PC-9 (cell line): Measurements from ENCODE around the gene SYPL1. TPM values are rescaled to one million over a fixed set of nuclear protein-coding genes. Genes with fewer than 3 reads are reported as not detected.

ENCODE experiments used
- BruUV-seq: library from RNA; stranded (reverse); fragments of 400-500 nt; replicated peaks from 2 replicates; lab custom pipeline; 2021; lab: Mats Ljungman, UMichigan
- CTCF ChIA-PET: fragments of 300-600 bp; sonication (Branson Sonifier 250); formaldehyde crosslinking; loops from one replicate; lab custom pipeline; 2022; ENCODE audit warnings: antibody characterized with exemption; lab: Charles Lee
- POLR2A ChIA-PET: fragments of 300-600 bp; sonication (Branson Sonifier 250); formaldehyde crosslinking; loops from one replicate; lab custom pipeline; 2022; ENCODE audit warnings: antibody characterized with exemption; ENCODE audit not compliant: unreplicated experiment; lab: Charles Lee
- DNase-seq, 2 experiments: peaks; one replicate each; pipeline versions ENCODE4 v3.0.0 to v3.0.0-alpha.2; 2015 to 2022; ENCODE audit warnings: mixed read lengths in 1 of 2
- H2AFZ ChIP-seq: fragments of 200-600 bp; sonication (generic); 2 replicates; pipeline ENCODE4 v1.8.1; 2017; ENCODE audit warnings: antibody characterized with exemption
- H3F3A ChIP-seq: fragments of 200-600 bp; sonication (generic); 2 replicates; pipeline ENCODE4 v1.8.1; 2017; ENCODE audit warnings: antibody characterized with exemption, mild to moderate bottlenecking, low read depth; ENCODE audit not compliant: insufficient read depth
- H3K27ac ChIP-seq: fragments of 200-600 bp; sonication (generic); 2 replicates; pipeline ENCODE4 v1.6.1; 2016; ENCODE audit warnings: mixed run types
- H3K27me3 ChIP-seq: fragments of 200-600 bp; sonication (generic); 2 replicates; pipeline ENCODE4 v1.6.1; 2016; ENCODE audit warnings: low read depth, mixed run types; ENCODE audit not compliant: insufficient read depth
- H3K36me3 ChIP-seq: fragments of 200-600 bp; sonication (generic); 2 replicates; pipeline ENCODE4 v1.6.1; 2016; ENCODE audit warnings: low read depth, mixed run types
- H3K4me1 ChIP-seq: fragments of 200-600 bp; sonication (generic); replicated peaks from 2 replicates; pipeline ENCODE4 v1.6.1; 2016; ENCODE audit warnings: mixed run types; ENCODE audit not compliant: insufficient read depth
- H3K4me2 ChIP-seq: fragments of 200-600 bp; sonication (generic); 2 replicates; pipeline ENCODE4 v1.6.1; 2017; ENCODE audit warnings: mixed run types
- H3K4me3 ChIP-seq: fragments of 200-600 bp; sonication (generic); 2 replicates; pipeline ENCODE4 v1.6.1; 2016; ENCODE audit warnings: mixed run types
- H3K79me2 ChIP-seq: fragments of 200-600 bp; sonication (generic); 2 replicates; pipeline ENCODE4 v1.6.1; 2017; ENCODE audit warnings: low read depth, mixed run types
- H3K9me2 ChIP-seq: fragments of 200-600 bp; sonication (generic); 2 replicates; pipeline ENCODE4 v1.8.1; 2017; ENCODE audit warnings: mild to moderate bottlenecking; ENCODE audit not compliant: insufficient read depth
- H3K9me3 ChIP-seq: fragments of 200-600 bp; sonication (generic); 2 replicates; pipeline ENCODE4 v1.8.1; 2016; ENCODE audit warnings: low read depth; ENCODE audit not compliant: insufficient read depth
- H4K20me1 ChIP-seq: fragments of 200-600 bp; sonication (generic); 2 replicates; pipeline ENCODE4 v1.8.1; 2017; ENCODE audit not compliant: insufficient read depth
- CTCF ChIP-seq: fragments of 200-600 bp; sonication (generic); conservative IDR thresholded peaks from 2 replicates; pipeline ENCODE4 v1.6.1; 2017; ENCODE audit warnings: mixed run types, antibody characterized with exemption, mild to moderate bottlenecking, moderate library complexity
- EZH2 ChIP-seq: fragments of 200-600 bp; sonication (generic); IDR thresholded peaks from 2 replicates; pipeline ENCODE4 v1.8.0; 2017; ENCODE audit warnings: antibody characterized with exemption, low read depth
- intact Hi-C: fragments of 100-400 bp; cut with micrococcal nuclease; formaldehyde crosslinking; loops from one replicate; pipeline ENCODE4 v1.10.0; 2022; ENCODE audit not compliant: unreplicated experiment
- total RNA-seq: library from RNA; stranded (reverse); gene quantifications from 2 replicates; pipeline ENCODE4 v1.2.3, GENCODE V29; 2021

Gene SYPL1
- total RNA-seq, 1 experiment from 2014 or later: 102 TPM

GRCh38 chr7:106111655-106112117 is 426 bp downstream of the SYPL1 start:
- Histone ChIP-seq H3K36me3 (0 out of 2 replicates have a peak, but pooled peaks cover 11% of the 10 kb centered on the region), H3K9me3 (no peaks in the 10 kb centered on the region), H3K27ac (peak overlapping the region; percentile 86), H2AFZ (peak overlapping the region; percentile 77), H3K79me2 (peaks cover 49% of the 10 kb centered on the region), H3K9me2 (no peaks in the 10 kb centered on the region), H4K20me1 (peaks cover 19% of the 10 kb centered on the region; the same call in 1 of the 2 replicates), H3K4me2 (peak overlapping the region; percentile 85), H3K4me1 (peaks cover 42% of the 10 kb centered on the region), H3K4me3 (peak overlapping the region; percentile 88), H3F3A (peaks cover 9% of the 10 kb centered on the region; the same call in 1 of the 2 replicates), H3K27me3 (no peaks in the 10 kb centered on the region)
- ChIA-PET CTCF (interaction anchor here (0.6 to 1.4 kb wide), 4 partner anchors 53 to 352 kb away, joined by 3 to 6 read pairs (median 4); no protein-coding TSS in a partner anchor), POLR2A (interaction anchor here (0.6 to 1.0 kb wide), 7 partner anchors 9 to 641 kb away, joined by 4 to 14 read pairs (median 11); no protein-coding TSS in a partner anchor)
- intact Hi-C loops: loop anchor here (1.0 to 5.0 kb wide), 4 partner anchors 41 to 334 kb away; no protein-coding TSS in a partner anchor
- TF ChIP-seq CTCF (no peak), EZH2 (no peak)
- peak; percentile 57 to 86 for DNase-seq
- BruUV-seq: no TSS peak

GRCh38 chr7:106110885-106111654 is 1.0 kb downstream of the SYPL1 start:
- BruUV-seq: TSS peak; percentile 48
- Histone ChIP-seq H2AFZ (peak overlapping the region; percentile 77), H4K20me1 (peaks cover 19% of the 10 kb centered on the region; the same call in 1 of the 2 replicates), H3K79me2 (peaks cover 55% of the 10 kb centered on the region), H3F3A (peaks cover 9% of the 10 kb centered on the region; the same call in 1 of the 2 replicates), H3K9me2 (no peaks in the 10 kb centered on the region), H3K36me3 (0 out of 2 replicates have a peak, but pooled peaks cover 11% of the 10 kb centered on the region), H3K27ac (peak overlapping the region; percentile 86), H3K4me1 (peaks cover 36% of the 10 kb centered on the region), H3K27me3 (no peaks in the 10 kb centered on the region), H3K9me3 (no peaks in the 10 kb centered on the region), H3K4me3 (peak overlapping the region; percentile 88), H3K4me2 (peak overlapping the region; percentile 85)
- ChIA-PET POLR2A (interaction anchor here (0.6 to 1.0 kb wide), 6 partner anchors 22 to 314 kb away, joined by 3 to 13 read pairs (median 5); no protein-coding TSS in a partner anchor), CTCF (interaction anchor here (0.6 to 1.4 kb wide), 3 partner anchors 53 to 351 kb away, joined by 3 to 4 read pairs (median 3); no protein-coding TSS in a partner anchor)
- no peak for TF ChIP-seq CTCF
- no peak for TF ChIP-seq EZH2
- DNase-seq: no peak
- intact Hi-C loops: loop anchor here (2.0 to 5.0 kb wide), 2 partner anchors 40 to 334 kb away; no protein-coding TSS in a partner anchor

GRCh38 chr7:106110238-106110560 is 1.9 kb downstream of the SYPL1 start:
- ChIA-PET POLR2A (interaction anchor here (0.9 kb wide), 1 partner anchor 39 kb away, joined by 3 read pairs; no protein-coding TSS in a partner anchor), CTCF (interaction anchor here (0.7 kb wide), 1 partner anchor 43 kb away, joined by 3 read pairs; no protein-coding TSS in a partner anchor)
- H3K9me3 ChIP-seq: no peaks in the 10 kb centered on the region
- peaks cover 19% of the 10 kb centered on the region; the same call in 1 of the 2 replicates for H4K20me1 ChIP-seq
- no TSS peak for BruUV-seq
- H3K79me2 ChIP-seq: peaks cover 64% of the 10 kb centered on the region
- peak overlapping the region; percentile 85 for H3K4me2 ChIP-seq
- no peaks in the 10 kb centered on the region for H3K9me2 ChIP-seq
- H3K27me3 ChIP-seq: no peaks in the 10 kb centered on the region
- peak overlapping the region; percentile 86; the same call in 1 of the 2 replicates for H3K27ac ChIP-seq
- peak overlapping the region; percentile 88 for H3K4me3 ChIP-seq
- H2AFZ ChIP-seq: no peak overlapping the region
- H3F3A ChIP-seq: peaks cover 9% of the 10 kb centered on the region; the same call in 1 of the 2 replicates
- TF ChIP-seq CTCF (no peak), EZH2 (no peak)
- H3K4me1 ChIP-seq: peaks cover 32% of the 10 kb centered on the region
- H3K36me3 ChIP-seq: 0 out of 2 replicates have a peak, but pooled peaks cover 11% of the 10 kb centered on the region
- no peak for DNase-seq
- intact Hi-C loops: loop anchor here (2.0 to 5.0 kb wide), 2 partner anchors 39 to 333 kb away; no protein-coding TSS in a partner anchor
